SU-DHL-6 (cell line): ENCODE measurements around the gene MEX3A.

ENCODE experiments used
- CTCF ChIP-seq: fragments of 200-600 bp; sonication (generic); IDR thresholded peaks from one replicate; pipeline ENCODE4 v1.5.1; 2017; ENCODE audit warnings: antibody characterized with exemption, mild to moderate bottlenecking, low read length, moderate library complexity; ENCODE audit not compliant: insufficient read depth, poor library complexity, severe bottlenecking
- EZH2phosphoT487 ChIP-seq: fragments of 200-600 bp; sonication (generic), shearing (Covaris generic); conservative IDR thresholded peaks from 2 replicates; pipeline ENCODE4 v1.6.1; 2018; ENCODE audit warnings: mild to moderate bottlenecking, antibody characterized with exemption, low read length, moderate library complexity, mixed read lengths

- TF ChIP-seq CTCF (no peak), EZH2phosphoT487 (no peak)
These were observed 43.9 kb upstream of the MEX3A start for GRCh38 chr1:156126043-156126629.
